WTC11 (cell line): ENCODE data around the gene HDAC9. TPM values are rescaled to one million over a fixed set of nuclear protein-coding genes. Genes with fewer than 3 reads are reported as not detected.
A peak's percentile ranks its signal among the peaks of the same experiment; 100 is the strongest.

Source experiments
- ATAC-seq: fragments of 200-7000 bp; cut with Tn5 transposase; 2 replicates; pipeline ENCODE4 v1.10.0; 2021; ENCODE audit warnings: mild to moderate bottlenecking, moderate library complexity
- CTCF ChIA-PET: fragments of 300-600 bp; sonication (Branson Sonifier 250); formaldehyde crosslinking; loops from one replicate; lab custom pipeline; 2021; ENCODE audit warnings: antibody characterized with exemption; lab: Charles Lee
- POLR2A ChIA-PET: fragments of 350-600 bp; sonication (Branson Sonifier 250); formaldehyde crosslinking; loops from one replicate; lab custom pipeline; 2021; ENCODE audit warnings: antibody characterized with exemption; lab: Charles Lee
- DNase-seq: peaks from one replicate; pipeline ENCODE4 v3.0.0; 2021; ENCODE audit warnings: low spot score
- H3K27ac Mint-ChIP-seq: 2 replicates; pipeline ENCODE4 v1.8.0; 2021; ENCODE audit warnings: mixed read lengths
- H3K27me3 Mint-ChIP-seq: 2 replicates; pipeline ENCODE4 v1.8.0; 2021; ENCODE audit warnings: low read depth, mild to moderate bottlenecking, moderate library complexity, mixed read lengths
- H3K36me3 Mint-ChIP-seq: 2 replicates; pipeline ENCODE4 v1.8.0; 2021; ENCODE audit warnings: mixed read lengths
- H3K4me1 Mint-ChIP-seq: 2 replicates; pipeline ENCODE4 v1.8.0; 2022; ENCODE audit warnings: mixed read lengths
- H3K4me3 Mint-ChIP-seq: 2 replicates; pipeline ENCODE4 v1.8.0; 2021; ENCODE audit warnings: mild to moderate bottlenecking, moderate library complexity, mixed read lengths
- H3K9me3 Mint-ChIP-seq: 2 replicates; pipeline ENCODE4 v1.8.0; 2021; ENCODE audit warnings: mixed read lengths
- AFF4 ChIP-seq: sonication (generic); formaldehyde crosslinking; IDR thresholded peaks from 2 replicates; pipeline ENCODE4 v1.8.1; 2023; ENCODE audit warnings: mild to moderate bottlenecking, missing genetic modification reagents, borderline replicate concordance
- ARID4B ChIP-seq: sonication (generic); formaldehyde crosslinking; IDR thresholded peaks from 2 replicates; pipeline ENCODE4 v1.8.0; 2023; ENCODE audit warnings: missing genetic modification reagents, mild to moderate bottlenecking, borderline replicate concordance
- ATF3 ChIP-seq: sonication (generic); formaldehyde crosslinking; conservative IDR thresholded peaks from 2 replicates; pipeline ENCODE4 v1.8.1; 2022; ENCODE audit warnings: mild to moderate bottlenecking, missing genetic modification reagents
- ATF6 ChIP-seq: sonication (generic); formaldehyde crosslinking; IDR thresholded peaks from 2 replicates; pipeline ENCODE4 v1.8.1; 2023; ENCODE audit warnings: mild to moderate bottlenecking, missing genetic modification reagents
- E2F5 ChIP-seq: sonication (generic); formaldehyde crosslinking; IDR thresholded peaks from 2 replicates; pipeline ENCODE4 v1.8.1; 2022; ENCODE audit warnings: mild to moderate bottlenecking, moderate library complexity, missing genetic modification reagents
- ETV6 ChIP-seq: sonication (generic); formaldehyde crosslinking; IDR thresholded peaks from 2 replicates; pipeline ENCODE4 v1.8.1; 2022; ENCODE audit warnings: mild to moderate bottlenecking, missing genetic modification reagents
- HMGXB4 ChIP-seq: sonication (generic); formaldehyde crosslinking; IDR thresholded peaks from 2 replicates; pipeline ENCODE4 v1.8.1; 2023; ENCODE audit warnings: mild to moderate bottlenecking, moderate library complexity, missing genetic modification reagents
- MLX ChIP-seq: sonication (generic); formaldehyde crosslinking; IDR thresholded peaks from 2 replicates; pipeline ENCODE4 v1.8.1; 2023; ENCODE audit warnings: mild to moderate bottlenecking, missing genetic modification reagents, moderate library complexity
- NFE2L1 ChIP-seq: sonication (generic); formaldehyde crosslinking; IDR thresholded peaks from 2 replicates; pipeline ENCODE4 v1.8.1; 2023; ENCODE audit warnings: missing genetic modification reagents
- NR3C1 ChIP-seq: sonication (generic); formaldehyde crosslinking; conservative IDR thresholded peaks from 2 replicates; pipeline ENCODE4 v1.8.1; 2023; ENCODE audit warnings: low read depth, mild to moderate bottlenecking, missing genetic modification reagents
- TP53 ChIP-seq: sonication (generic); formaldehyde crosslinking; IDR thresholded peaks from 2 replicates; pipeline ENCODE4 v1.8.1; 2023; ENCODE audit warnings: mild to moderate bottlenecking, missing genetic modification reagents
- ZNF219 ChIP-seq: sonication (generic); formaldehyde crosslinking; IDR thresholded peaks from 2 replicates; pipeline ENCODE4 v1.8.0; 2023; ENCODE audit warnings: missing genetic modification reagents, mild to moderate bottlenecking, borderline replicate concordance
- ZNF281 ChIP-seq: sonication (generic); formaldehyde crosslinking; IDR thresholded peaks from 2 replicates; pipeline ENCODE4 v1.8.0; 2023; ENCODE audit warnings: mild to moderate bottlenecking, missing genetic modification reagents
- ZNF396 ChIP-seq: fragments of 250-450 bp; sonication (Bioruptor Pico); IDR thresholded peaks from 2 replicates; pipeline ENCODE4 v1.8.0; 2021; ENCODE audit warnings: mild to moderate bottlenecking, moderate library complexity, borderline replicate concordance
- ZNF423 ChIP-seq: fragments of 250-450 bp; sonication (Bioruptor Pico); IDR thresholded peaks from 2 replicates; pipeline ENCODE4 v2.1.2; 2022; ENCODE audit warnings: mild to moderate bottlenecking, moderate library complexity
- total RNA-seq: library from RNA; stranded (reverse); gene quantifications from 3 replicates; pipeline ENCODE4 v1.2.3, GENCODE V29; 2021

HDAC9 gene
- total RNA-seq, 1 experiment from 2014 or later: 18.8 TPM

GRCh38 chr7:18532813-18533212 lies 37.3 kb downstream of the HDAC9 start (continued):
- TF ChIP-seq HMGXB4 (CRISPR knock-in tag) (no peak), NFE2L1 (CRISPR knock-in tag) (no peak), TP53 (no peak), AFF4 (no peak), E2F5 (CRISPR knock-in tag) (no peak), ETV6 (CRISPR knock-in tag) (no peak), ZNF423 (CRISPR knock-in tag) (no peak)

- CTCF ChIA-PET: interaction anchor here (0.8 kb wide), 1 partner anchor 27 kb away, joined by 3 read pairs; no protein-coding TSS in a partner anchor
- TF ChIP-seq ARID4B: no peak
- no peak for TF ChIP-seq ZNF281
- TF ChIP-seq ATF6 (CRISPR knock-in tag): no peak
- TF ChIP-seq ZNF219 (CRISPR knock-in tag): no peak
- no peak for TF ChIP-seq NR3C1 (CRISPR knock-in tag)
- TF ChIP-seq ATF3 (CRISPR knock-in tag): no peak
- TF ChIP-seq ZNF396 (CRISPR knock-in tag): no peak
- no peak for TF ChIP-seq MLX (CRISPR knock-in tag)
Observed at GRCh38 chr7:18534481-18534880, 38.9 kb downstream of the HDAC9 start.

More at GRCh38 chr7:18534481-18534880, 38.9 kb downstream of the HDAC9 start:
- ATAC-seq: no peak
- H3K4me1 Mint-ChIP-seq: peaks cover 14% of the 10 kb centered on the region
- no peaks in the 10 kb centered on the region for H3K27me3 Mint-ChIP-seq
- no peaks in the 10 kb centered on the region for H3K36me3 Mint-ChIP-seq
- peak overlapping the region; percentile 37 for H3K27ac Mint-ChIP-seq
- DNase-seq: no peak
- POLR2A ChIA-PET: no interaction called here
- no peaks in the 10 kb centered on the region for H3K9me3 Mint-ChIP-seq
- no peak overlapping the region for H3K4me3 Mint-ChIP-seq
